Fibroblast of skin of left quadriceps (primary cell): Measurements from ENCODE around the gene NOL4L.
"Not testable (repeated sequence)": the region's sequence is repeated elsewhere in the genome, so short reads cannot be mapped to it uniquely, and the experiment has no call there.

Experiments
- DNase-seq, 2 experiments: peaks; one replicate each; pipeline ENCODE4 v3.0.0-alpha.2; 2013; ENCODE audit warnings: low read depth in 2 of 2

The NOL4L gene

GRCh38 chr20:32507998-32508774 is 76.9 kb downstream of the NOL4L start:
- no peak for DNase-seq

GRCh38 chr20:32506721-32507120 is 78.4 kb downstream of the NOL4L start:
- no peak for DNase-seq

- no peak for DNase-seq
These were observed 79.2 kb downstream of the NOL4L start for GRCh38 chr20:32505723-32506473.

DNA sequence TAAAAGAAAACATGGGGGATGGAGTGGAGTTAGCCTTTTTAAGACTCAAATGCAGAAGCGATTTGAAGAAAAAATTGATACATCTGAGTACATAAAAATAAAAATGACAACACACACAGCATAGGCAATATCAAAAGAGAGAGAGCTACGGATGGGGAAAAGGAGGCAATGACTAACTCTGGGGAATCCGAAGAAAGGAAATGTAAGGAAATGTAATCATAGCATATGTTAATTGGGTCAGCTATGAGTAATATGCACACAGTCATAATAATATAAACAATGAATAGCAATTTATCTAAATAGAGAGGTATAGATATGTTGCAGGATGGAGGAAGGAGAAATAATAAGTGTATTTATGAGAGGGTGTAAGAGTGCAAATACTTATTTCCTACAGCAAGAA is 83.4 kb downstream of the NOL4L start:
- DNase-seq, result peak in 1 of 2 experiments; percentile 23

GRCh38 chr20:32497589-32498224 is 87.4 kb downstream of the NOL4L start:
- no peak for DNase-seq

DNA sequence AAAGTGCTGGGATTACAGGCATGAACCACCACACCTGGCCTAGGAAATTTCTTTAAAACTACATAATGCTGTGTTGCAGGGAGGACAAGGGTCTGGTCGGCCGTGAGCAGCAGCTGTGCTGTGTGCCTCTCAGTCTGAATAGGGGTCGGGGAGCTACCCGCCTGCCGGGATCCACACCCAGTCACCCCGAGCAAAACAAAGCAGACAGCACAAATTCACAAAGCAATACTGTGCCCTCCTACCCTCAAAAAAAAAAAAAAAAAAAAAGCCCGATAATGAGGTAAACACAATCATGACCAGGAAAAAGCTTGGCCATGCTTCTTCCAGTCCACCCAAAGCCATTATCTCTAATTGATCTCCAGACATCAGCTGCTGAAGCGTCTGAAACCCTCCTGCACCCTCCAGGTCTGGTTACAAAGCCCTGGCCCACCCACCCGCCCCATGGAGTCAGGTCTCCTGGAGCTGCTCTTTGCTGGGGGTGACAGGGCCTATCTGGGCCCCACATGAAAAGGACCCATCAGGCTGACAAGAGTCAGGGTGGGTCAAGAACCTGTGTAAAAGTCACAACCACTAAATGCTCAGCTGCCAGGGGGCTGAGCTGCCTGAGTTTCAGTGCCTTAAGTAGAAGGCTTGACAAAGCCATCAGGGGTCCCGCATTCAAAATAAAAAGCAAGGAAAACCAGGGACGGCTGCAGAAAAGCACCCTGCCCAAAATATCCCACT is 88.2 kb downstream of the NOL4L start:
- no peak for DNase-seq

- DNase-seq, result no peak
These were observed 89.2 kb downstream of the NOL4L start for GRCh38 chr20:32495949-32496348.

DNA sequence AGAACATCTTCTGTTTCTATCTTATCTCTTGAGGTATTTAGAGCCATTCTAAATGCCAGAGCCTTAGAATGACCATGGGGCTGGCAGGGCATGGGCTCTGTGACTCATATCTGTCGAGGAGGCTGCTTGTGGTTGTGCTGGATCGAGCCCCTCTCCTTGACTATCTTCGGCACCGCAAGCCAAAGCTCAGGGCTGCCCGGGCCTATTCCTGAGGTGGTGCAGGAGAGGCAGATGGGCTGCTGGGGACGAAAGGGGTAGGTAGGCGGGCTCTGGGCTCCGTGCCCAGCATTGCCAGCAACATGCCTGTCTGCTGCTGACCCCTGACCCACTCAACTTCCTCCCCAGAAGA is 89.9 kb downstream of the NOL4L start:
- DNase-seq, result no peak

DNA sequence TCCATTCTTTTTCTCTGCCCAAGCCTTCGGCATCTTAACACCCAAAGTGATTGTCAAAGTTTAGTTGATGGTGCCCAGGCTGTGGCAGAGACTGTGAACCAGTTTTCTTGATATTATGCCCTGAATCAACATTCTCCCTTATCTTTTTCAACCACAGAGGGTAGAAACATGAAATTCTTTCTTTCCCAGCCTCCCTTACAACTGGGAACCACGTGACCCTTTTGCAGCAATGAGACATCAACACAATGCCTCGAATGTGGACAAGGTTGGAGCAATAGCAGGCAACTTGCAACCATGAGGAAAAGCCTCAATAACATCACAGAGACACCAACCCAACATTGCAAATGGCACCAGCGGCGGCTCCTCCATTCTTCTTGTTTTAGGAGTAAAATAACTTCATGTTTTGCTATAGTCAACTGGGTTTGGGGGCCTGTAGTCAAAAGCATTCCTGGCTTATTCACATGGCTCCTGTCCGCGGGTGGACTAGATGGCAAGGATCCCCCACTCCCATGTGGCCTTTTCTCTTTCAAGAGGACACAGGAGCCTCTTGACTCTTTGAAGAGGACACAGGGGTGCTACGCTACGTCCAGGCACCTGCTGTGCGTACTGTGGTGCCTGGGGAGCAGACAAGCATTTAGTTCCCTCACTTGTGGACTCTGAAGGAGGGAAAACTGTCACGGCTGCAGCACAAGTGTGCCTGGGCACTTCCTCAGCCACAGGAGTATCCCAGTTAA is 90.5 kb downstream of the NOL4L start:
- DNase-seq, result no peak

DNA sequence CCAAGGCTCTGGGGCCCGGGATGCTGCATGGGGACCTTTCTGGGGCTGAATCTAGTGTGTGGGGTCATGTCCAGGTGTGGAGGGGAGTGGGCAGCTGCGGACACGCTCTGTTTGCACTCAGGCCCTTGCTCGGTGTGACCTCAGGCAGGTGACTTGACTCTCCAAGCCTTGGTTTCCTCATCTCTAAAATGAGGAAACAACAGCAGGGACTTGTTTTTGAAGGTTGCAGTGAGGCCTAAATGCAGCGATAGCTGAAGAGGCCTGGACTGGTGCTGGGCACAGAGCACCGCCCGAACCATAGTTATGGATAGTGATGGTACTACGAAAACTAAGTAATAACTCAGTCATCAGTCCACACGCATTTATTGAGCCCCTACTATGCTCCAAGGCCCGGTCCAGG is 91.8 kb downstream of the NOL4L start:
- DNase-seq, result no peak

- DNase-seq, result not testable (repeated sequence)
These were observed 93.4 kb downstream of the NOL4L start for GRCh38 chr20:32491764-32492151.

DNA sequence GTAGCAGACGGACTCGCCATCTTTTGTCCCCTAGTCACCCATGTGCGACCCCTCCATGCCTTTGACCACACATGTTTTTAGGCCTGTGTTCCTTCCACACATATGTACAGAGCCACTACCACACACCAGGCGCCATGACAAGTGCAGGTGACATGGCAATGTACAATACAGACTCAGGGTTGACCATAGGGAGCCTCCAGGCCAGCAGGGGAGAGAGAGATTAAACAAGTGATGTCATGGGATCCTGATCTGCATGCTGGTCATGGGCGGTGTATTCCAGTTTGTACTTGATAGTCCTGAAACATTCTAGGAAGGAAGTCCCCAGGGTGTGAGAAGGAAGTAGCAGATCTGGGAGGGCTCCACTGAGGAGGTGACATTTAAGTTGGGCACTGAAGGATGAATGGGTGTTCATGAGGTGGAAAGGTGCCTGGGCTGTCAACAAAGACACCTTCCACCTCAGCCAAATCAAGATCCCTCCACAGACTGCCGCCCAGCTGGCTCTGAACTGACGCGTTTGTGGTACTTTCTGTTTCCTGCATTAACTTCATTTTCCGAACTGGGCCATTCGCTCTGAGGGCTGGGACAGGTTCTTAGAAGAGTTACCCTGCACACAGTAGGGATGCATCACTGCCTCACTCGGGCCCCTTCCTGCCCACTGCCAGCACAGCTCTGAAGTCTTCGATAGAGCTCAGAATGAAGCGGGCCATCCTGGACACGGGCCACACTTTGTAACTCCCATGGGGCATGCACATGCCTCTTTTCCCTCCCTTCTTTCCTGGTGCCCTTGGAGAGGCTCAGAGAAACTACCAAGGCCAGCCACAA is 94.0 kb downstream of the NOL4L start:
- DNase-seq, result no peak

DNA sequence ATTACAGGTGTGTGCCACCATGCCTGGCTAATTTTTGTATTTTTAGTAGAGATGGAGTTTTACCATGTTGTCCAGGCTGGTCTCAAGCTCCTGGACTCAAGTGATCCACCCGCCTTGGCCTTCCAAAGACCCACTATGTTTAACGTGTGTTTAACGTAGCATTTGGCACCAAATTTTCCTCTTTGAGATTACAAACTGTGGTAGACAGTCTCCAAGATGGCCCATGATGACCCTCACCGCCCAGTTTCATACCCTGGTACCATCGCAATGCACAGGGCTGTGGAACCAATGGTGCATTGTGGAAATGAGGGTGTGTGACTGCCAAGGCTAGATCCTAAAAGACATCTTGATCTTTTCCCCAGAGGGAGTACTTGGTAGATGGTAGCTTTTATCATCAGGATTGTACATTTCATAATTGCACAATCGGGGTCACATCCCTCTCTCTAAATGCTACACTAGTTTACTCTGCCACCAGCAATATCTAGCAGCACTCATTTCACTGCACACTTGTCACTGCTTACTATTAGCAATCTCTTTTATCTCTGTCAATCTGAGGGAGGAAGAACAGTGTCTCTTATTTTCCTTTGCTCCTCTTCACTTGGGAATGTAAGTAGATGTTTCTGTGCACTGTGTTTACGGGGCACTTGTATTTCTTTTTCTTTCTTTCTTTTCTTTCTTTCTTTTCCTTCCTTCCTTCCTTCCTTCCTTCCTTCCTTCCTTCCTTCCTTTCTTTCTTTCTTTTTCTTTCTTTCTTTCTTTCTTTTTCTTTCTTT is 96.9 kb downstream of the NOL4L start:
- no peak for DNase-seq

GRCh38 chr20:32487381-32487780 is 97.8 kb downstream of the NOL4L start:
- no peak for DNase-seq

- DNase-seq, result no peak
These were observed 99.2 kb downstream of the NOL4L start for GRCh38 chr20:32485770-32486478.

- peak; percentile 67 to 70 for DNase-seq
These were observed 100.0 kb downstream of the NOL4L start for GRCh38 chr20:32484958-32485769.

DNA sequence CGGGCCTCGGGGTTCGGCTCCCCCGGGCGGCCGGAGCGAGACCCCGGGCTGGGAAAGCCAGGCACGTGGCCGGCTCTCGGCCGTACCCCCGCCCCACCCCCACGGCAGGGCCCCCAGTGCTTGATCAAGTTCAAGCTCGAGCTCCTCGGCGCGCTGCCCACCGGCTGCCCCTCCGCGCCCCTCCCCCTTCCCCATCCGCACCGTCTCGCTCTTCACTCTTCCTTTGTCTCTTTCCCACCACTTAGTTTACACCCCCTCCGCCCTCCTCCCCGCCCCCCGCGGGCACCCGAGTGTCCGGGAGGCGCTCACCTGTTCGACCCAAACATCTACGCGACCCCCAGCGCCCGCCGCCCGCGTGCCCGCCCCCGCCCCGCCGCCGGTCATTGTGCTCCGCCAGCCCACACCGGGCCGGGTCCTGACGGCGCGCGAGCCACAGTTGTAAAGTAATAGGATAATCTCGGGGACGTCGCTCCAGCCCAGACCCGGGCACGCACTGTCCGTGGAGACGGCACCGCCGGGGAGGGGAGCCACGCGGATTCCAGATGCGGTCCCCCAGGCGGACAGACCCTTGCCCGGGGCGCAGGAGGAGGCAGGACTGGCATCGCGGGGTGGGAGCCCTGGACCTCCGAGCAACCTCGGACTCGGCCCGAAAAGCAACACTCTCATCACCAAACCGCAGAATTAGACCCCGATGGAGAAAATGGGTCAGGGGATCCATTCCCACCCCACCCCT is 100.7 kb downstream of the NOL4L start:
- no peak for DNase-seq
